Endothelial cell of umbilical vein (primary cell): ENCODE data around the gene HNMT.

ENCODE experiments used
- CTCF ChIP-seq, 2 donors: IDR thresholded peaks; 1 replicate in 1 of 2; 2 replicates in 1 of 2; pipeline ENCODE4 v1.5.1; 2011; ENCODE audit warnings: low read length in 2 of 2, mild to moderate bottlenecking in 2 of 2, moderate library complexity in 2 of 2, control low read depth in 1 of 2, inconsistent platforms in 1 of 2, low read depth in 1 of 2; ENCODE audit not compliant: insufficient read depth in 1 of 2; ENCODE audit errors: extremely low read depth in 1 of 2
- EZH2 ChIP-seq: IDR thresholded peaks from 2 replicates; pipeline ENCODE4 v1.6.1; 2012; ENCODE audit warnings: borderline replicate concordance, low read depth, mild to moderate bottlenecking, moderate library complexity, low read length, inconsistent platforms; ENCODE audit not compliant: severe bottlenecking
- MAX ChIP-seq: IDR thresholded peaks from 2 replicates; pipeline ENCODE4 v1.6.1; 2011; ENCODE audit not compliant: insufficient read depth, insufficient read length
- MYC ChIP-seq: IDR thresholded peaks from one replicate; pipeline ENCODE4 v1.6.1; 2011; ENCODE audit warnings: mild to moderate bottlenecking, low read depth, low read length
- POLR2A ChIP-seq: IDR thresholded peaks from 2 replicates; pipeline ENCODE4 v1.6.1; 2012; ENCODE audit warnings: low read depth, mild to moderate bottlenecking, control low read depth, low read length
- POLR2AphosphoS5 ChIP-seq: IDR thresholded peaks from 2 replicates; pipeline ENCODE4 v1.6.1; 2012; ENCODE audit warnings: low read depth, mild to moderate bottlenecking, control low read depth, low read length, moderate library complexity; ENCODE audit not compliant: insufficient read depth

- TF ChIP-seq CTCF (IDR thresholded peaks at IDR 0.05; ENCODE audit: extremely low read depth in 1 of 2, insufficient read depth in 1 of 2, low read depth in 1 of 2, low read length in 2 of 2) (no peak), POLR2AphosphoS5 (no peak), POLR2A (no peak), MAX (no peak), MYC (no peak), EZH2 (no peak)
Observed at GRCh38 chr2:137991078-137991477, 26.8 kb downstream of the HNMT start.
